ENCODE measurements around the gene ASB13.
"Not testable (repeated sequence)": the region's sequence is repeated elsewhere in the genome, so short reads cannot be mapped to it uniquely, and the experiment has no call there.

Gene ASB13

DNA sequence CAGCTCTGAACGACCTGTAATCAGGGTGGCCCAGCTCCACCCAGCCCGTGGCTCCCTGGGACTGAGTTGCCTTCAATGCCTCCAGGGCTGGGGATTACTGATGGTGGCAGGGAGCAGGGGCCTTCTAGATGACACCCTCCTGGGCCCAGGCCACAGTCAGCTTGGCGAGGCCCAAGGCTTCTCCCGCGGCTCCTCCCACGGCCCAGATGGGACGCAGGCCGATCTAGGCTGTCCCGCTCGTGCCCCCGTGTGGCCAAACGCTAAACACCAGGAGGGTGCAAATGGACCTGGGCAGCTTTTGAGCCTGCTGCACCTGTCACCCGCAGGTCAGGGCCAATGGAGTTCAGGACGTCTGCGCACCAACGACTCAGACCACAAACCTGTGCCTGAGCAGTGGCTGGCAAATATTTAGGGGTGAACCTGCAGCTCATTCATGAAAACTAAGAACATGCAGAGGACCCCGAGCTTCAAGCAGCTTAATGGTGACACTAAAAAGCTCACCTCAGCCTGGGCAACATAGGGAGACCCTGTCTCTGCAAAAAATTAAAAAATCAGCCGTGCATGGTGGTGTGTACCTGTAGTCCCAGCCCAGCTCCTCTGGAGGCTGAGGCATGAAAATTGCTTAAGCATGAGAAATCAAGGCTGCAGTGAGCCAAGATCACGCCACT, 43.2 kb downstream of the ASB13 start:
- Histone ChIP-seq H2AK5ac (ENCODE audit: low read depth, low read length) (no peak overlapping the region), H3K9ac (ENCODE audit: low read depth, low read length, poor library complexity) (no peak overlapping the region), H3K4me2 (ENCODE audit: insufficient read depth, low read length, poor library complexity, severe bottlenecking) (no peak overlapping the region), H3K4me1 (ENCODE audit: control insufficient read depth in 2 of 2, insufficient read depth in 1 of 2, low read depth in 1 of 2, low read length in 2 of 2) (peaks cover 8 to 16% of the 10 kb centered on the region in 2 donors), H3K9me3 (replicated peaks in 1 of 2; ENCODE audit: control insufficient read depth in 2 of 2, insufficient read depth in 1 of 2, low read depth in 1 of 2, low read length in 2 of 2) (no peaks in the 10 kb centered on the region), H3K23ac (ENCODE audit: low read depth, low read length, poor library complexity) (no peak overlapping the region), H3K36me3 (replicated peaks in 1 of 2; ENCODE audit: control insufficient read depth in 2 of 2, insufficient read depth in 2 of 2, low read length in 2 of 2) (no peaks in the 10 kb centered on the region), H3K18ac (ENCODE audit: low read length) (peak overlapping the region; percentile 79), H3K27ac (replicated peaks; ENCODE audit: low read length) (no peak overlapping the region), H4K91ac (ENCODE audit: low read depth, low read length, poor library complexity) (no peak overlapping the region), H2BK12ac (ENCODE audit: low read length) (no peak overlapping the region), H3K4me3 (ENCODE audit: low read length in 2 of 2) (no peak overlapping the region), H2BK5ac (ENCODE audit: low read length) (no peak overlapping the region), H4K8ac (ENCODE audit: low read depth, low read length) (no peak overlapping the region), H3K27me3 (ENCODE audit: control insufficient read depth in 3 of 3, insufficient read depth in 3 of 3, low read depth in 1 of 3, low read length in 3 of 3) (no peaks in the 10 kb centered on the region), H3K4ac (ENCODE audit: low read length) (no peak overlapping the region), H2BK120ac (ENCODE audit: low read depth, low read length) (no peak overlapping the region), H3K79me1 (ENCODE audit: low read depth, low read length) (no peaks in the 10 kb centered on the region), H3K14ac (ENCODE audit: low read length) (no peak overlapping the region), H2AFZ (ENCODE audit: low read length) (peak overlapping the region; percentile 88), H2BK15ac (ENCODE audit: low read length) (no peak overlapping the region)
- DNase-seq (ENCODE audit: low spot score) = peak; percentile 65
- no CpG with 5 or more reads among the region's 19 CpGs for WGBS, 2 donors (ENCODE audit: extremely low coverage in 2 of 2, insufficient read length in 2 of 2, insufficient replicate concordance in 1 of 2)

DNA sequence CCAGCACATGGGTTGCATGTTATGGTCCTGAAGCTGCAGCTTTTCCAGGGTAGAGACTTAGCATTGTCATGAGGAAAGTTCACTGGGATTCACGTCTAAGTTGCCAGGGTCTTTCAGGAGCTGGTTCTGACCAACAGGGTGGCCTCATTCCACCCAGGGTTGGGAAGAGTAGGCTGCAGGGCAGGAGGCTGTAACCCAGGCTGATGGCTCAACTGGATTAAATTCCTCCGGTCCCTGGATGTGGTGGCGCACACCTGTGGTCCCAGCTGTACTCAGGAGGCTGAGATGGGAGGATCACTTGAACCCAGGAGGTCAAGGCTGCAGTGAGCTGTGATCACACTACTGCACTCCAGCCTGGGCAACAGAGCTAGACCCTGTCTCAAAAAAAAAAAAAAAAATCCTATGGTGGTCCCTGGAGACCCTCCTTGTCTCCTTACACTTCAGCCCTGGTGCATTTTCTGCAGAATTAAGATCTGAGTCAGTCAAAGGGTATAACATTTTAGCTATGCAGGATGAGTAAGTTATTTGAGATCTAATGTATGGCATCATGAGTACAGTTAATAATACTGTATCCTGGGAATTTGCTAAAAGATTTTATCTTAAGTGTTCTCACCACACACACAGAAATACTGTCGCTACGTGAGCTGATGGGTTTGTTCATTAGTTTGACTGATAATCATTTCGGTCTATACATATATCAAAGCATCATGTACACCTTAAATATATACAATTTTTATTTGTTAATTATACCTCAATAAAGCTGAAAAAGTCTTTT, 44.0 kb downstream of the ASB13 start:
- Histone ChIP-seq H3K9me3 (replicated peaks in 1 of 2; ENCODE audit: control insufficient read depth in 2 of 2, insufficient read depth in 1 of 2, low read depth in 1 of 2, low read length in 2 of 2) (no peaks in the 10 kb centered on the region), H3K4me3 (ENCODE audit: low read length in 2 of 2) (no peak overlapping the region), H2BK5ac (ENCODE audit: low read length) (no peak overlapping the region), H3K4ac (ENCODE audit: low read length) (no peak overlapping the region), H3K79me1 (ENCODE audit: low read depth, low read length) (no peaks in the 10 kb centered on the region), H2BK120ac (ENCODE audit: low read depth, low read length) (no peak overlapping the region), H2AFZ (ENCODE audit: low read length) (no peak overlapping the region), H3K4me1 (ENCODE audit: control insufficient read depth in 2 of 2, insufficient read depth in 1 of 2, low read depth in 1 of 2, low read length in 2 of 2) (peaks cover 8 to 15% of the 10 kb centered on the region in 2 donors), H3K27ac (replicated peaks; ENCODE audit: low read length) (no peak overlapping the region), H2BK15ac (ENCODE audit: low read length) (no peak overlapping the region), H2BK12ac (ENCODE audit: low read length) (no peak overlapping the region), H3K36me3 (replicated peaks in 1 of 2; ENCODE audit: control insufficient read depth in 2 of 2, insufficient read depth in 2 of 2, low read length in 2 of 2) (no peaks in the 10 kb centered on the region), H3K9ac (ENCODE audit: low read depth, low read length, poor library complexity) (no peak overlapping the region), H3K23ac (ENCODE audit: low read depth, low read length, poor library complexity) (no peak overlapping the region), H3K18ac (ENCODE audit: low read length) (peak overlapping the region; percentile 46), H3K4me2 (ENCODE audit: insufficient read depth, low read length, poor library complexity, severe bottlenecking) (no peak overlapping the region), H3K27me3 (ENCODE audit: control insufficient read depth in 3 of 3, insufficient read depth in 3 of 3, low read depth in 1 of 3, low read length in 3 of 3) (no peaks in the 10 kb centered on the region), H2AK5ac (ENCODE audit: low read depth, low read length) (no peak overlapping the region), H4K8ac (ENCODE audit: low read depth, low read length) (no peak overlapping the region), H4K91ac (ENCODE audit: low read depth, low read length, poor library complexity) (no peak overlapping the region), H3K14ac (ENCODE audit: low read length) (no peak overlapping the region)
- DNase-seq (ENCODE audit: low spot score) = no peak
- WGBS, 2 donors (ENCODE audit: extremely low coverage in 2 of 2, insufficient read length in 2 of 2, insufficient replicate concordance in 1 of 2) = no CpG with 5 or more reads among the region's 6 CpGs

DNA sequence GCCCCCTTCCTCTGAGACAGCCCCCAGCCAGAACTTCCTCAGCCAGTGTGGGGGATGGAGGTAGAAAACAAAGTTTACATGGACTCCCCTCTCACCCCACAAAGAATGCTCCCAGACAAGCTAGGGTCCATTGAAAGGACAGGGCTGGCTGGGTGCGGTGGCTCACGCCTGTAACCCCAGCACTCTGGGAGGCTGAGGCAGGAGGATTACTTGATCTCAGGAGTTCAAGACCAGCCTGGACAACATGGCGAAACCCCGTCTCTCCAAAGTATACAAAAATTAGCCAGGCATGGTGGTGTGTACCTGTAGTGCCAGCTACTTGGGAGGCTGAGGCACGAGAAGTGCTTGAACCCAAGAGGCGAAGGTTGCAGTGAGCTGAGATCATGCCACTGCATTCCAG, 45.0 kb downstream of the ASB13 start:
- H3K27ac ChIP-seq (replicated peaks; ENCODE audit: low read length); H3K79me1 ChIP-seq (ENCODE audit: low read depth, low read length); H3K4me2 ChIP-seq (ENCODE audit: insufficient read depth, low read length, poor library complexity, severe bottlenecking); DNase-seq (ENCODE audit: low spot score); H2BK15ac ChIP-seq (ENCODE audit: low read length); H3K4me3 ChIP-seq (ENCODE audit: low read length in 2 of 2); H3K36me3 ChIP-seq (replicated peaks in 1 of 2; ENCODE audit: control insufficient read depth in 2 of 2, insufficient read depth in 2 of 2, low read length in 2 of 2); H3K9ac ChIP-seq (ENCODE audit: low read depth, low read length, poor library complexity); H4K8ac ChIP-seq (ENCODE audit: low read depth, low read length); H3K23ac ChIP-seq (ENCODE audit: low read depth, low read length, poor library complexity); H3K4ac ChIP-seq (ENCODE audit: low read length); H2BK12ac ChIP-seq (ENCODE audit: low read length); H3K14ac ChIP-seq (ENCODE audit: low read length); H3K27me3 ChIP-seq (ENCODE audit: control insufficient read depth in 3 of 3, insufficient read depth in 3 of 3, low read depth in 1 of 3, low read length in 3 of 3); H3K9me3 ChIP-seq (replicated peaks in 1 of 2; ENCODE audit: control insufficient read depth in 2 of 2, insufficient read depth in 1 of 2, low read depth in 1 of 2, low read length in 2 of 2); H2BK5ac ChIP-seq (ENCODE audit: low read length); H2AFZ ChIP-seq (ENCODE audit: low read length); H2BK120ac ChIP-seq (ENCODE audit: low read depth, low read length); H4K91ac ChIP-seq (ENCODE audit: low read depth, low read length, poor library complexity): not testable (repeated sequence)
- H3K4me1 ChIP-seq (ENCODE audit: control insufficient read depth in 2 of 2, insufficient read depth in 1 of 2, low read depth in 1 of 2, low read length in 2 of 2) = peaks cover 8 to 15% of the 10 kb centered on the region in 2 donors
- H3K18ac ChIP-seq (ENCODE audit: low read length) = peak overlapping the region; percentile 49
- H2AK5ac ChIP-seq (ENCODE audit: low read depth, low read length) = peak overlapping the region; percentile 49
- WGBS, 2 donors (ENCODE audit: extremely low coverage in 2 of 2, insufficient read length in 2 of 2, insufficient replicate concordance in 1 of 2) = no CpG with 5 or more reads among the region's 6 CpGs

DNA sequence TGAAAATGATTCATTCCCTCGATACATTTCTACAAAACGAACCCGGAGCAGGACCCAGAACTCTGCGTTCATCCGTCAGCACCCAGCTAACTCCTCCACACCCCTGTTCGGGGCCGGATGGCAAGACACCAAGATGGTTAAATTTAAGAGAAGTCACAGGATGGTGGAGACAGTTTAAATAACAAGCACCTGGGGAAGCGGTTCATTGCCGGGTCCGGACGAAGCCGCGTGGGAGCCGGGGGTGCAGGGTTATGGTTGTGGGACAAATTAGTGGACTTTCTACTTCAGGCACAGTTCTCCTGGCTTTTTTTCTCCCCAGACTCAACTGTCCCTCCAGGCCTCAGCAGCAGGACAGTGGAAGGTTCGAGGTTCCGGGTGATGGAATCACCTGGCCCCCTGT, 45.4 kb downstream of the ASB13 start:
- WGBS, 2 donors (ENCODE audit: extremely low coverage in 2 of 2, insufficient read length in 2 of 2, insufficient replicate concordance in 1 of 2) = no CpG with 5 or more reads among the region's 16 CpGs
- Histone ChIP-seq H4K8ac (ENCODE audit: low read depth, low read length) (no peak overlapping the region), H3K27me3 (ENCODE audit: control insufficient read depth in 3 of 3, insufficient read depth in 3 of 3, low read depth in 1 of 3, low read length in 3 of 3) (no peaks in the 10 kb centered on the region), H3K23ac (ENCODE audit: low read depth, low read length, poor library complexity) (no peak overlapping the region), H3K4me2 (ENCODE audit: insufficient read depth, low read length, poor library complexity, severe bottlenecking) (no peak overlapping the region), H3K9me3 (replicated peaks in 1 of 2; ENCODE audit: control insufficient read depth in 2 of 2, insufficient read depth in 1 of 2, low read depth in 1 of 2, low read length in 2 of 2) (no peaks in the 10 kb centered on the region), H4K91ac (ENCODE audit: low read depth, low read length, poor library complexity) (no peak overlapping the region), H2AK5ac (ENCODE audit: low read depth, low read length) (peak overlapping the region; percentile 49), H3K27ac (replicated peaks; ENCODE audit: low read length) (no peak overlapping the region), H2BK15ac (ENCODE audit: low read length) (no peak overlapping the region), H3K4ac (ENCODE audit: low read length) (no peak overlapping the region), H3K36me3 (replicated peaks in 1 of 2; ENCODE audit: control insufficient read depth in 2 of 2, insufficient read depth in 2 of 2, low read length in 2 of 2) (no peaks in the 10 kb centered on the region), H3K14ac (ENCODE audit: low read length) (no peak overlapping the region), H2BK120ac (ENCODE audit: low read depth, low read length) (no peak overlapping the region), H3K18ac (ENCODE audit: low read length) (peak overlapping the region; percentile 49), H2BK5ac (ENCODE audit: low read length) (no peak overlapping the region), H3K9ac (ENCODE audit: low read depth, low read length, poor library complexity) (no peak overlapping the region), H3K79me1 (ENCODE audit: low read depth, low read length) (no peaks in the 10 kb centered on the region), H3K4me3 (ENCODE audit: low read length in 2 of 2) (no peak overlapping the region), H2BK12ac (ENCODE audit: low read length) (no peak overlapping the region), H2AFZ (ENCODE audit: low read length) (no peak overlapping the region), H3K4me1 (ENCODE audit: control insufficient read depth in 2 of 2, insufficient read depth in 1 of 2, low read depth in 1 of 2, low read length in 2 of 2) (peaks cover 8 to 15% of the 10 kb centered on the region in 2 donors)
- DNase-seq (ENCODE audit: low spot score) = no peak
